Measurements from ENCODE around the gene PTH2.
"Not testable (repeated sequence)": the region's sequence is repeated elsewhere in the genome, so short reads cannot be mapped to it uniquely, and the experiment has no call there.

Gene PTH2

GRCh38 chr19:49382639-49383038, 40.6 kb downstream of the PTH2 start:
- DNase-seq (ENCODE audit: low read depth in 2 of 2) = no peak

DNA sequence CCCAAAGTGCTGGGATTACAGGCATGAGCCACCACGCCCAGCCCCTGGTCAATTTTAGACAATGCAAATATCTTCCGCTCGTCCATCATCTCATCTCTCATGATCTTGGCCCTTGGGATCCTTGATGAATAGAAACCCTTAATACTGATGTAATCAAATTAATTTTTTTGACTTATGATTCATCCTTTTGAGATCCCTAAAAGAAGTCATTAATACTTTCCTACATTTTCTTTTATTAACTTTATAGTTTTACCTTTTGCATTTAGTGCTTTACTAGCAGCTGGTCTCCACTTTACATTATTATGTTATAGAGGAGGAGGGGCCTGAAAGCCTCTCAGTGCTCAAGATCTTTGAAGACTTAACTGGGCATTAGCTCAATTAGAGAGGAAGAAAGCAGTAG, 42.9 kb downstream of the PTH2 start:
- DNase-seq (ENCODE audit: low read depth in 2 of 2) = no peak

DNA sequence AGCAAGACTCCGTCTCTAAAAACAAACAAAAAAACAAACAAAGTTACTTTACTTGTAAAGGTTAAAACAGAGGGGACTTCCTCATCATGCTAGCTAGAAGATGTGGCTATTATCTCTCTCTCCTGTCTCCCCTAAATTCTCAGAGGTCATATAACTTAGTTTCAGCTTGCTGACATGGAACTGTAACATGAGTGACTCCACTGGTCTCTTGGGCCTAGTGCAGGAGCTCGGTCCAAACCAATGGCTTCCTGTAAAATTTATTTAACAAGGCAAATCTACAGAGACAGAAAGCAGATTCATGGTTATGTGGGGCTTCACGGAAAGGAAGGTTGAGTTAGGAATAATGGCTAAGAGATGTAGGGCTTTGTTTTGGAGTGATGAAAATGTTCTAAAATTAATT, 44.7 kb downstream of the PTH2 start:
- DNase-seq (ENCODE audit: low read depth in 2 of 2) = no peak

DNA sequence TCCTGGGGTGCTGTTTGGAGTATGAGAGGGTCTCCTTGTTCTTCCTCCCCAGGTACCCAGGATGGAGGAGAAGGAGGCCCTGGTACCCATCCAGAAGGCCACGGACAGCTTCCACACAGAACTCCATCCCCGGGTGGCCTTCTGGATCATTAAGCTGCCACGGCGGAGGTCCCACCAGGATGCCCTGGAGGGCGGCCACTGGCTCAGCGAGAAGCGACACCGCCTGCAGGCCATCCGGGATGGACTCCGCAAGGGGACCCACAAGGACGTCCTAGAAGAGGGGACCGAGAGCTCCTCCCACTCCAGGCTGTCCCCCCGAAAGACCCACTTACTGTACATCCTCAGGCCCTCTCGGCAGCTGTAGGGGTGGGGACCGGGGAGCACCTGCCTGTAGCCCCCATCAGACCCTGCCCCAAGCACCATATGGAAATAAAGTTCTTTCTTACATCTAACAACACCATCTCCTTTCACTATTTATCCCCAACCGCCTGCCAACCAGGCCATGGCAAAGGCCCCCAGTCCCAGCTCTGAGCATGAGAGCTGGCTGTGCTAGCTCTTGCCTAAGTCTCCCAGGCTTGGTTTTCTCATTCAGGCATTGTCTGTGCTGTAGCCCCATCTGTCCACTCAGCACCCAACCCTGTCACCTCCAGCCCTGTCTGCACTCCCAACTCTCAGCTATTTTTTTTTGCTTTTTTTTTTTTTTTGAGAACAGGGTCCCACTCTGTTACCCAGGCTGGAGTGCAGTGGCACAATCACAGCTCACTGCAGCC, 48.4 kb downstream of the PTH2 start:
- DNase-seq (ENCODE audit: low read depth in 2 of 2) = no peak

- DNase-seq (ENCODE audit: low read depth in 2 of 2) = not testable (repeated sequence)
Observed at GRCh38 chr19:49373174-49373573, 50.1 kb downstream of the PTH2 start.
